ENCODE measurements around the gene PEX19.

PEX19 gene

DNA sequence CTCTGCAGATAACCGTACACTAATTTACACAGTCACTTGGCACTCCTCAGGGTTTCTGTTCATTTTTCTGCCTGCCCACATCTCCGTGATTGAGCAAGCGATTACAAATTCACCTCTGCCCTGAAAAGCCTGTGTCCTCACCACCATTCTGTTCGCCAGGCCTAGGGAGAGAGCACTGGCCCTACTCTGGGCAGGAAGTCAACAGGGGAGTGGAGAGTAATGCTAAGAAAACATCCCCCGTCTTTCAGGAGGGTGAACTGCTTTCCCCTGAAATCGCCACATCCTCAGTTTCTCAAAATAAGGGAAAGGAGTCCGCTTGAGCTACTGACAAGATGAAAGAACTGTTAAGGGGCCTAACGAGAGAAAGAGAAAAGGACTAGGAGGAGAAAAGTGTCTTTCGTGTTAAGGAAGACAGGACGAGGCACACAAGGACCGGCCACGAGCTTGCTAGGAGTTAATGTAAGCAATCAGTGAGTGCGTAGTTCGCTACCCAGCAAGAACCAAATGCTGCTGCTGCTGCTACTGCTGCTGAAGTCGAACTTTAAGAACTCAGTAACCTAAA lies 632 bp downstream of the PEX19 start:
- Histone ChIP-seq H3K27ac (ENCODE audit: extremely low read depth, low read depth, low read length) (peak overlapping the region; percentile 30; the same call in 1 of the 2 replicates), H3K9me3 (ENCODE audit: control insufficient read depth, insufficient read depth, low read depth, low read length) (no peaks in the 10 kb centered on the region), H3K36me3 (ENCODE audit: control insufficient read depth in 2 of 2, insufficient read depth in 1 of 2, low read length in 2 of 2) (peaks cover 17 to 47% of the 10 kb centered on the region in 2 experiments), H3K4me1 (ENCODE audit: control insufficient read depth, insufficient read depth, low read length) (no peaks in the 10 kb centered on the region), H3K4me3 (ENCODE audit: low read depth, low read length) (peak overlapping the region; percentile 82)
- ChIA-PET POLR2A (interaction anchor here (0.8 to 2.1 kb wide), 7 partner anchors 9 to 68 kb away, joined by 3 to 20 read pairs (median 5); partner anchors contain the start of gene DCAF8), CTCF (interaction anchor here (0.6 to 2.4 kb wide), 11 partner anchors 19 to 183 kb away, joined by 3 to 10 read pairs (median 4); no protein-coding TSS in a partner anchor)
- TF ChIP-seq HOXC10 (CRISPR knock-in tag; IDR thresholded peaks at IDR 0.05) (no peak), ZBTB17 (tag by site-specific recombination; IDR thresholded peaks at IDR 0.05) (peak; percentile 63; the same call in 1 of the 2 replicates), OSR2 (tag by site-specific recombination; IDR thresholded peaks at IDR 0.05) (peak; percentile 56), SCRT1 (tag by site-specific recombination; IDR thresholded peaks at IDR 0.05; ENCODE audit: borderline replicate concordance) (no peak), ZSCAN5A (tag by site-specific recombination; IDR thresholded peaks at IDR 0.05) (no peak), KLF9 (tag by site-specific recombination; IDR thresholded peaks at IDR 0.05; ENCODE audit: low read depth) (no peak), PRDM1 (tag by site-specific recombination; IDR thresholded peaks at IDR 0.05) (peak; percentile 83), ZNF391 (tag by site-specific recombination; IDR thresholded peaks at IDR 0.05; ENCODE audit: borderline replicate concordance, low read depth) (no peak), ZNF366 (tag by site-specific recombination; conservative IDR thresholded peaks at IDR 0.05) (no peak), ZNF639 (tag by site-specific recombination; IDR thresholded peaks at IDR 0.05) (no peak), BCL11A (tag by site-specific recombination; IDR thresholded peaks at IDR 0.05; ENCODE audit: low read depth) (no peak), GLI4 (tag by site-specific recombination; IDR thresholded peaks at IDR 0.05) (no peak), ZNF596 (tag by site-specific recombination; IDR thresholded peaks at IDR 0.05) (no peak), SALL2 (tag by site-specific recombination; IDR thresholded peaks at IDR 0.05; ENCODE audit: borderline replicate concordance) (no peak), HOXD13 (CRISPR knock-in tag; IDR thresholded peaks at IDR 0.05; ENCODE audit: borderline replicate concordance) (no peak)
- TF ChIP-seq, protein P1, sequence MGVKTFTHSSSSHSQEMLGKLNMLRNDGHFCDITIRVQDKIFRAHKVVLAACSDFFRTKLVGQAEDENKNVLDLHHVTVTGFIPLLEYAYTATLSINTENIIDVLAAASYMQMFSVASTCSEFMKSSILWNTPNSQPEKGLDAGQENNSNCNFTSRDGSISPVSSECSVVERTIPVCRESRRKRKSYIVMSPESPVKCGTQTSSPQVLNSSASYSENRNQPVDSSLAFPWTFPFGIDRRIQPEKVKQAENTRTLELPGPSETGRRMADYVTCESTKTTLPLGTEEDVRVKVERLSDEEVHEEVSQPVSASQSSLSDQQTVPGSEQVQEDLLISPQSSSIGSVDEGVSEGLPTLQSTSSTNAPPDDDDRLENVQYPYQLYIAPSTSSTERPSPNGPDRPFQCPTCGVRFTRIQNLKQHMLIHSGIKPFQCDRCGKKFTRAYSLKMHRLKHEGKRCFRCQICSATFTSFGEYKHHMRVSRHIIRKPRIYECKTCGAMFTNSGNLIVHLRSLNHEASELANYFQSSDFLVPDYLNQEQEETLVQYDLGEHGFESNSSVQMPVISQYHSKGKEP (tag by site-specific recombination; IDR thresholded peaks at IDR 0.05): no peak

DNA sequence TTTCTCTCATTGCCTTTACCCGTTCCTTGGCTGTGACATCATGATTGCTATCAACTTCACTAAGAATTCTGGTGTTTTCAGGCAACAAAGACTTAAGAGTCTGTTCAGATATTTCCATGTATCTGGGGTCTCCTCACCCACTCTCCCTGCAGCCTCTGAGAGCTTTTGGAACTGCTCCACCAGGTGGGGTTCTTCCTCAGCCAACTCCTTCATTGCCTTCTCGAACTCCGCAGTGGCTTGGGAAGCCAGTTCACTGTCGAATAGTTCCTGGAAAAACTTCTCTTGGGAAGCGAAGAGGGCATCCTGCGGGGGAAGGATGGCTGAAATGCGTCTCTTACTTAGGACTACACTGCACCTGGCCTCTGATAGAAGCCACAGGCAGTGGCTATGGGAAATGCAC lies 2.1 kb downstream of the PEX19 start:
- POLR2A ChIA-PET: no interaction called here
- H3K4me3 ChIP-seq (ENCODE audit: low read depth, low read length): no peak overlapping the region
- CTCF ChIA-PET: interaction anchor here (0.7 to 4.8 kb wide), 4 partner anchors 9 to 49 kb away, joined by 3 to 26 read pairs (median 6); no protein-coding TSS in a partner anchor
- peaks cover 20 to 55% of the 10 kb centered on the region in 2 experiments for H3K36me3 ChIP-seq (ENCODE audit: control insufficient read depth in 2 of 2, insufficient read depth in 1 of 2, low read length in 2 of 2)
- H3K27ac ChIP-seq (ENCODE audit: extremely low read depth, low read depth, low read length): no peak overlapping the region
- H3K4me1 ChIP-seq (ENCODE audit: control insufficient read depth, insufficient read depth, low read length): no peaks in the 10 kb centered on the region
- H3K9me3 ChIP-seq (ENCODE audit: control insufficient read depth, insufficient read depth, low read depth, low read length): no peaks in the 10 kb centered on the region
- TF ChIP-seq GLIS2 (tag by site-specific recombination; IDR thresholded peaks at IDR 0.05) (no peak), PRDM1 (tag by site-specific recombination; IDR thresholded peaks at IDR 0.05) (no peak), ZBTB17 (tag by site-specific recombination; IDR thresholded peaks at IDR 0.05) (no peak), KLF7 (tag by site-specific recombination; IDR thresholded peaks at IDR 0.05; ENCODE audit: borderline replicate concordance) (no peak), ZSCAN16 (tag by site-specific recombination; IDR thresholded peaks at IDR 0.05) (no peak), ZNF366 (tag by site-specific recombination; conservative IDR thresholded peaks at IDR 0.05) (no peak), ZNF175 (tag by site-specific recombination; IDR thresholded peaks at IDR 0.05) (no peak), ZNF48 (tag by site-specific recombination; IDR thresholded peaks at IDR 0.05) (no peak), ZNF350 (tag by site-specific recombination; IDR thresholded peaks at IDR 0.05) (no peak), MZF1 (tag by site-specific recombination; IDR thresholded peaks at IDR 0.05; ENCODE audit: borderline replicate concordance) (no peak), ZNF596 (tag by site-specific recombination; IDR thresholded peaks at IDR 0.05) (no peak), ZNF132 (tag by site-specific recombination; IDR thresholded peaks at IDR 0.05; ENCODE audit: borderline replicate concordance) (no peak), ZNF560 (tag by site-specific recombination; IDR thresholded peaks at IDR 0.05; ENCODE audit: borderline replicate concordance) (no peak), FEZF1 (tag by site-specific recombination; IDR thresholded peaks at IDR 0.05) (no peak)
- TF ChIP-seq, protein P2, sequence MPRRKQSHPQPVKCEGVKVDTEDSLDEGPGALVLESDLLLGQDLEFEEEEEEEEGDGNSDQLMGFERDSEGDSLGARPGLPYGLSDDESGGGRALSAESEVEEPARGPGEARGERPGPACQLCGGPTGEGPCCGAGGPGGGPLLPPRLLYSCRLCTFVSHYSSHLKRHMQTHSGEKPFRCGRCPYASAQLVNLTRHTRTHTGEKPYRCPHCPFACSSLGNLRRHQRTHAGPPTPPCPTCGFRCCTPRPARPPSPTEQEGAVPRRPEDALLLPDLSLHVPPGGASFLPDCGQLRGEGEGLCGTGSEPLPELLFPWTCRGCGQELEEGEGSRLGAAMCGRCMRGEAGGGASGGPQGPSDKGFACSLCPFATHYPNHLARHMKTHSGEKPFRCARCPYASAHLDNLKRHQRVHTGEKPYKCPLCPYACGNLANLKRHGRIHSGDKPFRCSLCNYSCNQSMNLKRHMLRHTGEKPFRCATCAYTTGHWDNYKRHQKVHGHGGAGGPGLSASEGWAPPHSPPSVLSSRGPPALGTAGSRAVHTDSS (tag by site-specific recombination; IDR thresholded peaks at IDR 0.05): no peak
